ENCODE measurements around the gene PPM1M.

PPM1M gene

GRCh38 chr3:52225452-52226228 lies 19.9 kb upstream of the PPM1M start, which contains the start of gene TLR9:
Gene TLR9 (minus strand): TSS chr3:52225645. CDS start chr3:52225529, 116 bp downstream.
- H3K27me3 ChIP-seq (ENCODE audit: insufficient read depth, low read length), result no peaks in the 10 kb centered on the region
- no peak within 1 kb of the TSS for H3K27ac ChIP-seq (ENCODE audit: low read depth, low read length)
- no peaks in the 10 kb centered on the region for H3K79me2 ChIP-seq (ENCODE audit: control insufficient read depth, insufficient read depth, low read length, unreplicated experiment)
- no peak within 1 kb of the TSS for H3K4me3 ChIP-seq (ENCODE audit: low read depth, low read length)
- H2AFZ ChIP-seq (ENCODE audit: low read length, unreplicated experiment), result no peak within 1 kb of the TSS
- H3K36me3 ChIP-seq (ENCODE audit: insufficient read depth, low read length), result 0 out of 2 replicates have a peak, but pooled peaks cover 3% of the 10 kb centered on the region
- H3K4me1 ChIP-seq (ENCODE audit: control insufficient read depth, insufficient read depth, low read length, unreplicated experiment), result no peaks in the 10 kb centered on the region

- Histone ChIP-seq H3K4me1 (ENCODE audit: control insufficient read depth, insufficient read depth, low read length, unreplicated experiment) (no peaks in the 10 kb centered on the region), H3K79me2 (ENCODE audit: control insufficient read depth, insufficient read depth, low read length, unreplicated experiment) (no peaks in the 10 kb centered on the region), H3K36me3 (ENCODE audit: insufficient read depth, low read length) (0 out of 2 replicates have a peak, but pooled peaks cover 3% of the 10 kb centered on the region), H3K4me3 (ENCODE audit: low read depth, low read length) (no peak overlapping the region), H3K27me3 (ENCODE audit: insufficient read depth, low read length) (no peaks in the 10 kb centered on the region), H2AFZ (ENCODE audit: low read length, unreplicated experiment) (no peak overlapping the region), H3K27ac (ENCODE audit: low read depth, low read length) (no peak overlapping the region)
These were observed 19.2 kb upstream of the PPM1M start for GRCh38 chr3:52226229-52226817.

- Histone ChIP-seq H2AFZ (ENCODE audit: low read length, unreplicated experiment) (no peak overlapping the region), H3K4me1 (ENCODE audit: control insufficient read depth, insufficient read depth, low read length, unreplicated experiment) (no peaks in the 10 kb centered on the region), H3K36me3 (ENCODE audit: insufficient read depth, low read length) (0 out of 2 replicates have a peak, but pooled peaks cover 3% of the 10 kb centered on the region), H3K79me2 (ENCODE audit: control insufficient read depth, insufficient read depth, low read length, unreplicated experiment) (no peaks in the 10 kb centered on the region), H3K27ac (ENCODE audit: low read depth, low read length) (no peak overlapping the region), H3K27me3 (ENCODE audit: insufficient read depth, low read length) (no peaks in the 10 kb centered on the region), H3K4me3 (ENCODE audit: low read depth, low read length) (no peak overlapping the region)
These were observed 18.4 kb upstream of the PPM1M start for GRCh38 chr3:52227117-52227516.

GRCh38 chr3:52227766-52228165 lies 17.8 kb upstream of the PPM1M start:
- Histone ChIP-seq H3K27me3 (ENCODE audit: insufficient read depth, low read length) (no peaks in the 10 kb centered on the region), H3K36me3 (ENCODE audit: insufficient read depth, low read length) (0 out of 2 replicates have a peak, but pooled peaks cover 3% of the 10 kb centered on the region), H3K4me3 (ENCODE audit: low read depth, low read length) (no peak overlapping the region), H3K79me2 (ENCODE audit: control insufficient read depth, insufficient read depth, low read length, unreplicated experiment) (no peaks in the 10 kb centered on the region), H3K27ac (ENCODE audit: low read depth, low read length) (no peak overlapping the region), H2AFZ (ENCODE audit: low read length, unreplicated experiment) (no peak overlapping the region), H3K4me1 (ENCODE audit: control insufficient read depth, insufficient read depth, low read length, unreplicated experiment) (no peaks in the 10 kb centered on the region)

GRCh38 chr3:52228266-52228665 lies 17.3 kb upstream of the PPM1M start:
- Histone ChIP-seq H3K27me3 (ENCODE audit: insufficient read depth, low read length) (no peaks in the 10 kb centered on the region), H3K4me3 (ENCODE audit: low read depth, low read length) (no peak overlapping the region), H3K36me3 (ENCODE audit: insufficient read depth, low read length) (0 out of 2 replicates have a peak, but pooled peaks cover 3% of the 10 kb centered on the region), H3K79me2 (ENCODE audit: control insufficient read depth, insufficient read depth, low read length, unreplicated experiment) (peaks cover 3% of the 10 kb centered on the region), H3K27ac (ENCODE audit: low read depth, low read length) (no peak overlapping the region), H3K4me1 (ENCODE audit: control insufficient read depth, insufficient read depth, low read length, unreplicated experiment) (no peaks in the 10 kb centered on the region), H2AFZ (ENCODE audit: low read length, unreplicated experiment) (no peak overlapping the region)

- 0 out of 2 replicates have a peak, but pooled peaks cover 3% of the 10 kb centered on the region for H3K36me3 ChIP-seq (ENCODE audit: insufficient read depth, low read length)
- no peak overlapping the region for H3K4me3 ChIP-seq (ENCODE audit: low read depth, low read length)
- H3K79me2 ChIP-seq (ENCODE audit: control insufficient read depth, insufficient read depth, low read length, unreplicated experiment), result peaks cover 4% of the 10 kb centered on the region
- no peak overlapping the region for H2AFZ ChIP-seq (ENCODE audit: low read length, unreplicated experiment)
- H3K27ac ChIP-seq (ENCODE audit: low read depth, low read length), result no peak overlapping the region
- H3K4me1 ChIP-seq (ENCODE audit: control insufficient read depth, insufficient read depth, low read length, unreplicated experiment), result no peaks in the 10 kb centered on the region
- H3K27me3 ChIP-seq (ENCODE audit: insufficient read depth, low read length), result no peaks in the 10 kb centered on the region
These were observed 16.7 kb upstream of the PPM1M start for GRCh38 chr3:52228751-52229291.

GRCh38 chr3:52229656-52230055 lies 15.9 kb upstream of the PPM1M start:
- Histone ChIP-seq H3K79me2 (ENCODE audit: control insufficient read depth, insufficient read depth, low read length, unreplicated experiment) (peaks cover 8% of the 10 kb centered on the region), H3K27me3 (ENCODE audit: insufficient read depth, low read length) (no peaks in the 10 kb centered on the region), H3K4me1 (ENCODE audit: control insufficient read depth, insufficient read depth, low read length, unreplicated experiment) (no peaks in the 10 kb centered on the region), H2AFZ (ENCODE audit: low read length, unreplicated experiment) (no peak overlapping the region), H3K4me3 (ENCODE audit: low read depth, low read length) (no peak overlapping the region), H3K36me3 (ENCODE audit: insufficient read depth, low read length) (0 out of 2 replicates have a peak, but pooled peaks cover 3% of the 10 kb centered on the region), H3K27ac (ENCODE audit: low read depth, low read length) (no peak overlapping the region)

GRCh38 chr3:52230461-52230860 lies 15.1 kb upstream of the PPM1M start:
- H2AFZ ChIP-seq (ENCODE audit: low read length, unreplicated experiment), result no peak overlapping the region
- H3K4me1 ChIP-seq (ENCODE audit: control insufficient read depth, insufficient read depth, low read length, unreplicated experiment), result no peaks in the 10 kb centered on the region
- 0 out of 2 replicates have a peak, but pooled peaks cover 3% of the 10 kb centered on the region for H3K36me3 ChIP-seq (ENCODE audit: insufficient read depth, low read length)
- H3K27me3 ChIP-seq (ENCODE audit: insufficient read depth, low read length), result no peaks in the 10 kb centered on the region
- no peak overlapping the region for H3K27ac ChIP-seq (ENCODE audit: low read depth, low read length)
- no peak overlapping the region for H3K4me3 ChIP-seq (ENCODE audit: low read depth, low read length)
- H3K79me2 ChIP-seq (ENCODE audit: control insufficient read depth, insufficient read depth, low read length, unreplicated experiment), result peaks cover 15% of the 10 kb centered on the region

GRCh38 chr3:52230889-52231499 lies 14.6 kb upstream of the PPM1M start:
- H3K4me3 ChIP-seq (ENCODE audit: low read depth, low read length), result no peak overlapping the region
- H3K36me3 ChIP-seq (ENCODE audit: insufficient read depth, low read length), result 0 out of 2 replicates have a peak, but pooled peaks cover 3% of the 10 kb centered on the region
- no peaks in the 10 kb centered on the region for H3K4me1 ChIP-seq (ENCODE audit: control insufficient read depth, insufficient read depth, low read length, unreplicated experiment)
- no peak overlapping the region for H3K27ac ChIP-seq (ENCODE audit: low read depth, low read length)
- H3K27me3 ChIP-seq (ENCODE audit: insufficient read depth, low read length), result no peaks in the 10 kb centered on the region
- no peak overlapping the region for H2AFZ ChIP-seq (ENCODE audit: low read length, unreplicated experiment)
- peaks cover 20% of the 10 kb centered on the region for H3K79me2 ChIP-seq (ENCODE audit: control insufficient read depth, insufficient read depth, low read length, unreplicated experiment)

GRCh38 chr3:52231502-52232278 lies 13.9 kb upstream of the PPM1M start:
- Histone ChIP-seq H3K27ac (ENCODE audit: low read depth, low read length) (no peak overlapping the region), H3K4me3 (ENCODE audit: low read depth, low read length) (no peak overlapping the region), H3K36me3 (ENCODE audit: insufficient read depth, low read length) (0 out of 2 replicates have a peak, but pooled peaks cover 3% of the 10 kb centered on the region)

More at GRCh38 chr3:52231502-52232278, 13.9 kb upstream of the PPM1M start:
- no peak overlapping the region for H2AFZ ChIP-seq (ENCODE audit: low read length, unreplicated experiment)
- H3K79me2 ChIP-seq (ENCODE audit: control insufficient read depth, insufficient read depth, low read length, unreplicated experiment), result peaks cover 26% of the 10 kb centered on the region
- H3K4me1 ChIP-seq (ENCODE audit: control insufficient read depth, insufficient read depth, low read length, unreplicated experiment), result peaks cover 5% of the 10 kb centered on the region
- H3K27me3 ChIP-seq (ENCODE audit: insufficient read depth, low read length), result no peaks in the 10 kb centered on the region
